ENCODE results near the gene PTPRU.

GRCh38 chr1:29240400-29240837, 4.1 kb downstream of the PTPRU start:
- TF ChIP-seq CTCF (IDR thresholded peaks at IDR 0.05; ENCODE audit: low read depth, low read length) (peak; percentile 18), POLR2A (IDR thresholded peaks at IDR 0.05; ENCODE audit: extremely low read depth, insufficient read length) (no peak), MAX (IDR thresholded peaks at IDR 0.05; ENCODE audit: low read depth, low read length) (no peak)
